ENCODE measurements around the gene ZSCAN30.
"Not testable (repeated sequence)": the region's sequence is repeated elsewhere in the genome, so short reads cannot be mapped to it uniquely, and the experiment has no call there.

ZSCAN30 gene

GRCh38 chr18:35227254-35227653 is 62.8 kb downstream of the ZSCAN30 start:
- no peak for DNase-seq

GRCh38 chr18:35223797-35224196 is 66.2 kb downstream of the ZSCAN30 start:
- no peak for DNase-seq

- DNase-seq = no peak
Observed at GRCh38 chr18:35220424-35220823, 69.6 kb downstream of the ZSCAN30 start.

GRCh38 chr18:35219331-35219730 is 70.7 kb downstream of the ZSCAN30 start:
- not testable (repeated sequence) for DNase-seq

- not testable (repeated sequence) for DNase-seq
Observed at GRCh38 chr18:35216611-35217010, 73.4 kb downstream of the ZSCAN30 start.

- DNase-seq = no peak
Observed at GRCh38 chr18:35215026-35215425, 75.0 kb downstream of the ZSCAN30 start.

- not testable (repeated sequence) for DNase-seq
Observed at GRCh38 chr18:35205746-35206458, 84.1 kb downstream of the ZSCAN30 start.

- DNase-seq = no peak
Observed at GRCh38 chr18:35205199-35205712, 84.8 kb downstream of the ZSCAN30 start.

- DNase-seq = no peak
Observed at GRCh38 chr18:35203067-35203466, 87.0 kb downstream of the ZSCAN30 start.

- no peak for DNase-seq
Observed at GRCh38 chr18:35201256-35201931, 88.6 kb downstream of the ZSCAN30 start.
